Measurements from ENCODE around the gene ZNF311.
"Not testable (repeated sequence)": the region's sequence is repeated elsewhere in the genome, so short reads cannot be mapped to it uniquely, and the experiment has no call there.

The ZNF311 gene

DNA sequence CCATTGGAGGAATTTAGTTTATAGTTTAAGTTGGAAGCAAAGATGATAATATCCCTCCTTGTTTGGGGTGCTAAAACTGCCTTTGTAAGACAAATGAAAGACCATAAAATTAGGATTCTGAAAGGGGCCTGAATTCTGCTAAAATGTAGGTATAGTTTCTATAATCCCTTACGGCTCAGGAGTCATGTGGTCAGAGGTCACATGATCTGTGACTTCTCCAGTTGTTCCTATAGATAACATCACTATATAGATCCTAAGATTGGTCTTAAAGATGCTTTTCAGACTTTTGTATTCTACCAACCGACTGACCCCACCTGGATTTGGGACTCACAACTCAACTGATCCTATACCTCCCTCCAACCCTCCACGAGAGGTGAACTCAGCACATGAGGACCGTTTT, 36.6 kb downstream of the ZNF311 start:
- Histone ChIP-seq H4K91ac (ENCODE audit: low read length) (no peak overlapping the region), H2BK15ac (ENCODE audit: low read depth, poor library complexity, severe bottlenecking) (no peak overlapping the region), H4K8ac (ENCODE audit: low read length) (no peak overlapping the region), H3K14ac (ENCODE audit: low read length in 2 of 2) (no peak overlapping the region), H2BK12ac (ENCODE audit: low read length in 2 of 2) (no peak overlapping the region), H3K79me1 (replicated peaks; ENCODE audit: low read length, poor library complexity, severe bottlenecking) (no peaks in the 10 kb centered on the region), H2AFZ (ENCODE audit: low read depth, low read length) (no peak overlapping the region), H3K9me3 (ENCODE audit: control insufficient read depth, low read length) (peaks cover 10% of the 10 kb centered on the region), H3K4me3 (ENCODE audit: insufficient read depth in 1 of 2, low read depth in 1 of 2, low read length in 2 of 2) (no peak overlapping the region), H3K36me3 (ENCODE audit: control insufficient read depth in 1 of 2, insufficient read depth in 2 of 2, low read depth in 1 of 2, low read length in 2 of 2) (no peaks in the 10 kb centered on the region), H3K27me3 (ENCODE audit: control insufficient read depth in 1 of 2, insufficient read depth in 1 of 2, low read length in 2 of 2) (no peaks in the 10 kb centered on the region), H3K4ac (ENCODE audit: low read depth in 1 of 2, low read length in 2 of 2) (no peak overlapping the region), H2BK120ac (ENCODE audit: low read depth, low read length) (no peak overlapping the region), H3K9ac (ENCODE audit: low read length) (no peak overlapping the region), H3K4me1 (ENCODE audit: control insufficient read depth, insufficient read depth, low read depth, low read length) (no peaks in the 10 kb centered on the region), H2BK5ac (ENCODE audit: low read depth, low read length, poor library complexity, severe bottlenecking) (no peak overlapping the region), H3K4me2 (ENCODE audit: low read length, poor library complexity, severe bottlenecking) (no peak overlapping the region), H3K23ac (ENCODE audit: low read length in 2 of 2) (no peak overlapping the region), H2AK5ac (ENCODE audit: low read length, severe bottlenecking) (no peak overlapping the region), H3K18ac (ENCODE audit: low read depth in 1 of 2, low read length in 2 of 2) (no peak overlapping the region), H3K27ac (ENCODE audit: low read length, poor library complexity, severe bottlenecking) (no peak overlapping the region)
- 79% methylated on average over 4 of the region's 4 CpGs for WGBS
- no peak for DNase-seq

DNA sequence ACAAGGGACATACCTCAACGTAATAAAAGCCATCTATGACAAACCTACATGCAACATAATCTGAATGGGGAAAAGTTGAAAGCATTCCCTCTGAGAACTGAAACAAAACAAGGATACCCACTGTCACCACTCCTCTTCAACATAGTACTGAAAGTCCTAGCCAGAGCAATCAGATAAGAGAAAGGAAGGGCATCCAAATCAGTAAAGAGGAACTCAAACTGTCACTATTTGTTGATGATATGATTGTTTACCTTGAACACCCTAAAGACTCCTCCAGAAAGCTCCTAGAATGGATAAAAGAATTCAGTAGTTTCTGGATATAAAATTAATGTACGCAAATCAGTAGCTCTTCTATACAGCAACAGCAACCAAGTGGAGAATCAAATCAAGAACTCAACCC, 39.4 kb downstream of the ZNF311 start:
- DNase-seq = no peak
- H3K4me3 ChIP-seq (ENCODE audit: insufficient read depth in 1 of 2, low read depth in 1 of 2, low read length in 2 of 2) = no peak overlapping the region
- H2BK15ac ChIP-seq (ENCODE audit: low read depth, poor library complexity, severe bottlenecking) = no peak overlapping the region
- no peak overlapping the region for H3K27ac ChIP-seq (ENCODE audit: low read length, poor library complexity, severe bottlenecking)
- no peak overlapping the region for H4K91ac ChIP-seq (ENCODE audit: low read length)
- 88% methylated on average over 2 of the region's 2 CpGs for WGBS
- H3K9ac ChIP-seq (ENCODE audit: low read length) = no peak overlapping the region
- no peak overlapping the region for H3K18ac ChIP-seq (ENCODE audit: low read depth in 1 of 2, low read length in 2 of 2)
- H2BK12ac ChIP-seq (ENCODE audit: low read length in 2 of 2) = no peak overlapping the region
- H3K36me3 ChIP-seq (ENCODE audit: control insufficient read depth in 1 of 2, insufficient read depth in 2 of 2, low read depth in 1 of 2, low read length in 2 of 2) = no peaks in the 10 kb centered on the region
- H2AK5ac ChIP-seq (ENCODE audit: low read length, severe bottlenecking) = no peak overlapping the region
- H3K27me3 ChIP-seq (ENCODE audit: control insufficient read depth in 1 of 2, insufficient read depth in 1 of 2, low read length in 2 of 2) = no peaks in the 10 kb centered on the region
- no peak overlapping the region for H3K4me2 ChIP-seq (ENCODE audit: low read length, poor library complexity, severe bottlenecking)
- H2BK5ac ChIP-seq (ENCODE audit: low read depth, low read length, poor library complexity, severe bottlenecking) = no peak overlapping the region
- H4K8ac ChIP-seq (ENCODE audit: low read length) = no peak overlapping the region
- no peak overlapping the region for H2AFZ ChIP-seq (ENCODE audit: low read depth, low read length)
- no peak overlapping the region for H3K4ac ChIP-seq (ENCODE audit: low read depth in 1 of 2, low read length in 2 of 2)
- H3K79me1 ChIP-seq (replicated peaks; ENCODE audit: low read length, poor library complexity, severe bottlenecking) = no peaks in the 10 kb centered on the region
- H3K4me1 ChIP-seq (ENCODE audit: control insufficient read depth, insufficient read depth, low read depth, low read length) = no peaks in the 10 kb centered on the region
- H2BK120ac ChIP-seq (ENCODE audit: low read depth, low read length) = no peak overlapping the region
- H3K14ac ChIP-seq (ENCODE audit: low read length in 2 of 2) = no peak overlapping the region
- H3K9me3 ChIP-seq (ENCODE audit: control insufficient read depth, low read length) = peaks cover 10% of the 10 kb centered on the region
- H3K23ac ChIP-seq (ENCODE audit: low read length in 2 of 2) = no peak overlapping the region

DNA sequence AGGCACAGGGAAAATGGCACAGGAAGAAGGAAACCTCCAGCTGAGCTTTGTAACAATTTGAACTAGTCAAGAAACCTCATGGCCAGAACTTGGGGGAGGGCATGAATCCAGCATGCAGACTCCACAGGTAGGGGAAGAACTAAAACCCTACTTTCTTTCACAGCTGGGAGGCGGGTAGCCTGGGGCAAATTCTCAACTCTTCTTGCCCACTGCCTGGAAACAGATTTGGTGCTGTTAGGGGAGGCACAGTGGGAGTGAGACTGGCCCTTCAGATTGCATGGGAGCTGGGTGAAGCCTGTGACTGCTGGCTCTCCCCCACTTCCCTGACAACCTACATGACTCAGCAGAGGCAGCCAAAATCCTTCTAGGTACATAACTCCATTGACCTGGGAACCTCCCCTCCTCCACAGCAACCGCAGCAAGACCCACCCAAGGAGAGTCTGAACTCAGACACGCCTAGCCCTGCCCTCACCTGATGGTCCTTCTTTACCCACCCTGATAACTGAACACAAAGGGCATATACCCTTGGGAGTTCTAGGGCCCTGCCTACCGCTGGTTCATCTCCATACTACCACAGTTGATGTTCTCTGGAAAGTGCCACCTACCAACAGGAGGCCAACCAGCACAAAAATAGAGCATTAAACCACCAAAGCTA, 44.1 kb downstream of the ZNF311 start:
- Histone ChIP-seq H2BK5ac (ENCODE audit: low read depth, low read length, poor library complexity, severe bottlenecking) (no peak overlapping the region), H4K91ac (ENCODE audit: low read length) (no peak overlapping the region), H3K4me2 (ENCODE audit: low read length, poor library complexity, severe bottlenecking) (no peak overlapping the region), H3K27me3 (ENCODE audit: control insufficient read depth in 1 of 2, insufficient read depth in 1 of 2, low read length in 2 of 2) (peaks cover 0 to 4% of the 10 kb centered on the region in 2 experiments), H3K79me1 (replicated peaks; ENCODE audit: low read length, poor library complexity, severe bottlenecking) (no peaks in the 10 kb centered on the region), H3K4ac (ENCODE audit: low read depth in 1 of 2, low read length in 2 of 2) (no peak overlapping the region), H3K36me3 (ENCODE audit: control insufficient read depth in 1 of 2, insufficient read depth in 2 of 2, low read depth in 1 of 2, low read length in 2 of 2) (no peaks in the 10 kb centered on the region), H2BK120ac (ENCODE audit: low read depth, low read length) (no peak overlapping the region), H3K14ac (ENCODE audit: low read length in 2 of 2) (no peak overlapping the region), H2AK5ac (ENCODE audit: low read length, severe bottlenecking) (no peak overlapping the region), H2BK15ac (ENCODE audit: low read depth, poor library complexity, severe bottlenecking) (no peak overlapping the region), H4K8ac (ENCODE audit: low read length) (no peak overlapping the region), H3K4me3 (ENCODE audit: insufficient read depth in 1 of 2, low read depth in 1 of 2, low read length in 2 of 2) (no peak overlapping the region), H3K9ac (ENCODE audit: low read length) (no peak overlapping the region), H3K4me1 (ENCODE audit: control insufficient read depth, insufficient read depth, low read depth, low read length) (no peaks in the 10 kb centered on the region), H3K27ac (ENCODE audit: low read length, poor library complexity, severe bottlenecking) (no peak overlapping the region), H3K18ac (ENCODE audit: low read depth in 1 of 2, low read length in 2 of 2) (no peak overlapping the region), H2BK12ac (ENCODE audit: low read length in 2 of 2) (no peak overlapping the region), H2AFZ (ENCODE audit: low read depth, low read length) (no peak overlapping the region), H3K23ac (ENCODE audit: low read length in 2 of 2) (no peak overlapping the region), H3K9me3 (ENCODE audit: control insufficient read depth, low read length) (no peaks in the 10 kb centered on the region)
- DNase-seq = no peak
- 96% methylated on average over 3 of the region's 4 CpGs for WGBS

DNA sequence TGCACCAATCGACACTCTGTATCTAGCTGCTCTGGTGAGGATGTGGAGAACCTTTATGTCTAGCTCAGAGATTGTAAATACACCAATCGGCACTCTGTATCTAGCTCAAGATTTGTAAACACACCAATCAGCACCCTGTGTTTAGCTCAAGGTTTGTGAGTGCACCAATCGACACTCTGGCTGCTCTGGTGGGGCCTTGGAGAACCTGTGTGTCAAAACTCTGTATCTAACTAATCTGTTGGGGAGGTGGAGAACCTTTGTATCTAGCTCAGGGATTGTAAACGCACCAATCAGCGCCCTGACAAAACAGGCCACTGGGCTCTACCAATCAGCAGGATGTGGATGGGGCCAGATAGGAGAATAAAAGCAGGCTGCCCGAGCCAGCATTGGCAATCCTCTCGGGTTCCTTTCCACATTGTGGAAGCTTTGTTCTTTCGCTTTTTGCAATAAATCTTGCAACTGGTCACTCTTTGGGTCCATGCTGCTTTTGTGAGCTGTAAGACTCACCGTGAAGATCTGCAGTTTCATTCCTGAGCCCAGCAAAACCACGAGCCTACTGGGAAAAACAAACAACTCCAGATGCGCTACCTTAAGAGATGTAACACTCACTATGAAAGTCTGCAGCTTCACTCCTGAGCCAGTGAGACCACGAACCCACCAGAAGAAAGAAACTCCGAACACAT, 46.4 kb downstream of the ZNF311 start:
- H3K27me3 ChIP-seq (ENCODE audit: control insufficient read depth in 1 of 2, insufficient read depth in 1 of 2, low read length in 2 of 2); H2AK5ac ChIP-seq (ENCODE audit: low read length, severe bottlenecking); H2BK5ac ChIP-seq (ENCODE audit: low read depth, low read length, poor library complexity, severe bottlenecking); H3K27ac ChIP-seq (ENCODE audit: low read length, poor library complexity, severe bottlenecking); H3K4me1 ChIP-seq (ENCODE audit: control insufficient read depth, insufficient read depth, low read depth, low read length); H3K18ac ChIP-seq (ENCODE audit: low read depth in 1 of 2, low read length in 2 of 2); H2BK12ac ChIP-seq (ENCODE audit: low read length in 2 of 2); H3K4me2 ChIP-seq (ENCODE audit: low read length, poor library complexity, severe bottlenecking); H3K9me3 ChIP-seq (ENCODE audit: control insufficient read depth, low read length); H2BK15ac ChIP-seq (ENCODE audit: low read depth, poor library complexity, severe bottlenecking); H3K36me3 ChIP-seq (ENCODE audit: control insufficient read depth in 1 of 2, insufficient read depth in 2 of 2, low read depth in 1 of 2, low read length in 2 of 2); H3K14ac ChIP-seq (ENCODE audit: low read length in 2 of 2); H2BK120ac ChIP-seq (ENCODE audit: low read depth, low read length); H3K79me1 ChIP-seq (replicated peaks; ENCODE audit: low read length, poor library complexity, severe bottlenecking); H3K23ac ChIP-seq (ENCODE audit: low read length in 2 of 2); H2AFZ ChIP-seq (ENCODE audit: low read depth, low read length); H3K4me3 ChIP-seq (ENCODE audit: insufficient read depth in 1 of 2, low read depth in 1 of 2, low read length in 2 of 2); H3K9ac ChIP-seq (ENCODE audit: low read length); H4K8ac ChIP-seq (ENCODE audit: low read length); DNase-seq; H3K4ac ChIP-seq (ENCODE audit: low read depth in 1 of 2, low read length in 2 of 2); H4K91ac ChIP-seq (ENCODE audit: low read length): not testable (repeated sequence)
- WGBS = 79% methylated on average over 11 of the region's 13 CpGs

Measured in mesenchymal stem cell (in vitro differentiated cells and primary cell).